ENCODE measurements around the gene OTUB2. TPM values are rescaled to one million over a fixed set of nuclear protein-coding genes. Genes with fewer than 3 reads are reported as not detected.

Gene OTUB2
- polyA plus RNA-seq, 12 donors = 0.48 to 1.9 (median 0.92) TPM; not detected in 2

DNA sequence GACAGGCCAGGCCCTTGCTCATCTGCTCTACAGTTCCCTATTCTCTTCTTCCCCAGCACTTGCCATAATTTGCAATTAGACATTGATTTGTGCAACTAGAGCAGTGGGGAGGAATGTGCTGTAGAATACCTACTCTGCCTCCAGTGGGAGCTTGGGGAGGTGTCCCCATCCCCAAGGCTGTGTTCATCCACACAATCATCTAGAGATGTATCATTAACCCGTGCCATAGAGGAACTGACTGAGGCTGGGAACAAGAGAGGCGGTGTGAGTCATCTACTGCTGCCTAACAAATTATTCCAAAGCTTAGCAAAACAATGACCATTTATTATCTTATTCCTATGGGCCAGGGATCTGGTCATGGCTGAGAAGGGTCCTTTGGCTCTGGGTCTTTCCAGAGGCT, 5.1 kb upstream of the OTUB2 start:
- DNase-seq = no peak

DNA sequence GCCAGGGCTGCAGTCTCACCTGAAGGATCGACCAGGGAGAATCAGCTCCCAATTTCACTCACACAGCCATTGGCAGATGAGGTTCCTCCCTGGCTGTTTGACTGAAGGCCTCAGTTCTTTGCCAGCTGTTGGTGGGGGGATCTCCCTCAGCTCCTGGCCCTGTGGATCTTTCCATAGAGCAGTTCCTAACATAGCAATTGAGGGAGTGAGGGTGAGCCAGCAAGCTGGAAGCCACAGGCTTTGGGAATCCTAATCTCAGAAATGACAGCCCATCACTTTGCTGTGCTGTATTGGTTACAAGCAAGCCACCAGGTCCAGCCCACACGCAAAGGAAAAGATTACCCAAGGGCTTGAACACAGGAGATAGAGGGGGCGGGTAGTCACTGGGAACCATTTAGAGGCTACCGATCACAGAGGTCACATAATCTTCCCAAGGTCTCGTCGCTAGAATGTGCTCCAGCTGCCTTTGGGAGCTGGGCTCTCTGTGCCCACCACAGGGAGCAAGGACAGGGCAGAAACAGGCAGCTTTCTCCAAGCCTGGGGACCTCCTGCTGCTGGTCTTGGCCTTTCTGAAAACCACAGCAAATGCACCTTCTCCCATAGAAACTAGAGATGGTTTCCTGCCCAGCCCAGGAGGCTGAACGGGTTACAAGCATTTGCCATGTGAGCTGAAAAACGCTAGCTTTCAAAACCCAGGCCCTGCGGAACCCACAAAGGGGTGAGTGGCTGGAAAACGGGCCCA, 4.6 kb upstream of the OTUB2 start:
- no peak for DNase-seq

DNA sequence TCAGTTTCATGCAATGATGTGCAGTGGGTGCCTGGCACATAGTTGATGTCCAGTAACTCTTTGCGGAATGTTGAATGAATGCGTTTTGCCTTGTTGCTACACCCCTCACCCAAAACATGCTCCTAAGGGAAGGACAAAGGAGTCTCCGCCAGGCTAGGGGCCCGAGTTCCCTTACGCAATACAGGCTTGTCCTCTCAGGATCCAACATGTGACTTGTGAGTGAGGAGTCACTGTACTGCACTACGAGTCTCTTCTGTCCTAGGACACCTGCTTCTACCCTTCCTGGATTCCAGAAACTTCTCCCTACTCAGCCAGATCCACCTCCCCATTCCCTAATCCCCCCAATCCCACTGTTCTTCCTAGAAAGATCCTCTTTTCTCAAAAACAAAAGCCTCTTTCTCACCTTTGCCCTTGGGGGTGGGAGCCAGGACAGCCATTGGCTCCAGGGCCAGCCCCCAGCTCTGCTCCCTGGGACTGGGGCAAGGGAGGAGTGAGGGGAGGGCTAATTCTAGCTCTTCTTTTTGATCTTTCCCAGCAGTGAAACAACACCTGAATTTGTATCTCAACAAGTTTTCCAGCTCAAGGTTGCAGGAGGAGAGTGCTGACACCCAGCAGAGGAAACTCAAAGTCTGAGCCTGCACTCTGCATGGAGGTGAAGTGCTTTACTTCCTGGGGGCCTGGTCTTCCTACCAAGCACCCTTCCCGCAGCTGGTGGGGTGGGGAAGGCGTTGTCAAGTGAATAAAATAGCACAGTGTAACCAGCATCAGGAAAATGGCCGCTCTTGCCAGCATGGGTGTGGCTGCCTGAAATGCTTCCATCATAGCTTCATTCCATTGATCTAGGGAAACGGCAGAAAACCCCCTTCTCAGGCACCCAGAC, 3.4 kb upstream of the OTUB2 start:
- DNase-seq = no peak

DNA sequence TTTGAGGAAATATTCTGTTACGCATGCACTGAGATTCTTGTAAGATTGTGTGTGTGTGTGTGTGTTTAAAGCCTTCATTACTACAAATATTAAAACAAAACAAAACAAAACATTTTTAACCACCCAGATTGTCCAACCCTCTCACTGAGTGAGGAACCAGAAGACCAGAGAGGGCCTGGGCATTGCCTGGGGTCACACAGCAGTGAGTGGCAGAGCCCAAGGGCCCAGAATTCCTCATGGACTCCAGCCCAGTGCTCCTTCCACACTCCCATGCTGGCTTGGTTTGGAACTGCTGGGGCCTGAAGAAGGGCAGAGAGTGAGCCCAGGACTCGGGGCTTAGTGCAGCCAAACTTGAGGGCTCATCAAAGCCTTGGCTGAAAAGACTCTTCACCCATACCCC, 1.6 kb upstream of the OTUB2 start:
- no peak for DNase-seq

DNA sequence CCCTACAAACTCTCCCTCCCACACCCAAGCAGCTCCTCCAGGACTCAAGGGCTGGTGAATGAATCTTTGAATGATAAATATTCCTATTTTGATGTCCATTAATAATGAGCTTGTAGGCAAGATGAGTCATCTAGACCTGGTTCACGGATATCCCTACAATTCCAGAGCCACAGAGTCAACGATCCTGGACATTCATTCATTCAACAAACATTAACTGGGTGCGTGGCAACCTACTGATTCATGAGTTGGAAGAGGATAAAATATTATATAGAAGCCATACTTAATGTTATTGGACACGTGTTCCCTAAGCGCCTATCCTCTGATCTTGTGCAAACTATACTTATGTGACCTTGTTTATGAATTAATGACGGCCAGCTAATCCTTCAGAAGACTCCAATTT, 420 bp upstream of the OTUB2 start:
- no peak for DNase-seq

DNA sequence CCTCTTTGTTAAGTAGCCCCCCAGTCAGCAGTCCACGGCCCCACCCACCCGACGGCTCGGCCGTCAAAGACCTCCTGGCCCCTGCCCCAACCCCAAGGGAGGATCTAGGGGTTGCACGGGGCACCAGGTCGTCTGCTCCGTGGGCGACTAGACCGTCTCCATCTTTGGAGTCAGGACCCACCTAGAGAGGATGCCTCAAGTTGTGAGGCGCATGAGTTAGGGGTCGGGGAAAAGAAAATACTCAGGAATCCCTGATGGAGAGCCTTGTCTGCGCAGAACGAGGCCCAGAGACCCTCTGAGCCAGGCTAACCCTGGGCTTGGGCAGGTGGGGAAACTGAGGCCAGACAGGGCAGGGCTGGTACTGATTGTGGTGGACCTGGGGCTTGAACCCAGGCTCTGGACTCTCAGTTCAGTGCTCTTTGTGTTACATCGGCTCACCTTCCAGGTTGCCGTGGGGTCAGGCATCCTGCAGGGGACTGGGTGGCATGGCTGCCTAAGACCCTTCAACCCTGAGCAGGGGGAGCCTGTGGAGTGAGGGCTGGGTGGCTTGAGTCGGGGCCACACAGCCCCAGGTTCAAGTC, 839 bp downstream of the OTUB2 start:
- DNase-seq = no peak

DNA sequence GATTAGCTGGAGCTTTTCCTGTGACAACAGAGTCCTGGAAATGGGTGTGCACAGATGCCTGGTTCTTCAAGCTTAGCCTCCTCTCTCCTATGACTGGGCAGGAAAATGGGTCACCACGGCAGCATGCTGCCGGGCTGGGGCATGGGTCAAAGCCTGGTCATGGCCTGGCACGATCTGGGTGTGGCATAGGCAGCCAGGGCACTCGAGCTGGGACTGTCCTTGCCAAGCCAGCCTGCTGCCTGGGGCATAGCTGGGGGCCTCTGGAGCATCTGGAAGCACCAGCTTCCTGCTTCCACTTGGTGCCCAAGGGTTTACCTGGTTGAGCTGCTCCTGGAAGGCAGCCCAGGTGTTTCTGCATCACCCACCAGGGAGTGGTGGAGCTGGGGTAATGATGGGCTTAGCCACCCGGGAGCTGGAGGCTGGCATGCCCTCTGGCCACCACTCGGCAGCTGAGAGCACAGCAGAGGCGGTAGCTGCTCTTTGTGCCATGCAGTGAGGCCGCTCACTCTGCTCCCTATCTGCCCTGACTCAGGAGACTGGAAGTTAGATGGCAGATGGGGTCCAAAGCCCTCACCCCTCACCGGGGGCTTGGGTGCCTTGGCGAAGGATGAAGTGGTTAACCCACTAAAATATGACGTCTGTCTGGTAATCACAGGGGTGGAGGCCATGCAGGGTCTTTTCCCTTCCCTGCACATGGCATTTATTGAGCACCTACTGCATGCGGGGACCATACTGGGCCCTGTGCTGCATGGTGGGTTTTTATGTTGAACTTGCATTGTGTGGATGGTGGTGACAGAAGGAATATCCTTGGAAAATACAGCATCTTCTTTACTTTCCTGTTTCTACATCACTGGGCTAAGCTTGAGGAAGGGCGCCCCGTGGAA, 1.7 kb downstream of the OTUB2 start:
- no peak for DNase-seq

DNA sequence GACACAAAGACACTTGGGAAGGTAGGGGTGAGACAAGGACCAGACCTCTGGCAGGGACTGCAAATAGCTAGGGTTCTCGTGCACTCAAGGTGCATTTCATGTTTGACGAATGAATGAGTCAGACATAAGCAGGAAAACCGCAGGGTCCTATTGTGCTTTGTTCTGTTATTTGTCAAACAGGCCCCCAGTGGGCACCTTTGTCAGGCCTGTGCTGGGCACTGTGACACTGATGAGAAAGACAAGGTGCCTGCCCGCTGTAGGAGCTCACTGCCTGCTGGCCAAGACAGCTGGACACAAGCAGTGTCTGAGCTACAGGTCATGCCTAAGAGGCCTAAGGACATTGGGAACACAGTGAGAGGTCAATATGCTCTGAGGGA, 2.3 kb downstream of the OTUB2 start:
- DNase-seq = no peak

DNA sequence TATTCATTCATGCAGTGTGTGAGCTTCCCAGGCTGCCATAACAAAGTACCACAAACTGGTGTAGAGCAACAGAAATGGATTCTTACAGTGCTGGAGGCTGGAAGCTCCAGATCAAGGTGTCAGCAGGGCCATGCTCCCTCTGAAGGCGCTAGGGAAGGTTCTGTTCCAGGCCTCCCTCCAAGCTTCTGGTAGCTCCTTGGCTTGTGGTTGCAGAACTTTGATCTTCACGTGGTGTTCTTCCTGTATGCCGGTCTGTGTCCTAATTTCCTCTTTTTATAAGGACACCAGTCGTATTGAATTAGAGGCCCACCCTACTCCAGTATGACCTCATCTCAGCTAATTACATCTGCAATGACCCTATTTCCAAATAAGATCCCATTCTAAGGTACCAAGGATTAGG, 3.1 kb downstream of the OTUB2 start:
- no peak for DNase-seq

DNA sequence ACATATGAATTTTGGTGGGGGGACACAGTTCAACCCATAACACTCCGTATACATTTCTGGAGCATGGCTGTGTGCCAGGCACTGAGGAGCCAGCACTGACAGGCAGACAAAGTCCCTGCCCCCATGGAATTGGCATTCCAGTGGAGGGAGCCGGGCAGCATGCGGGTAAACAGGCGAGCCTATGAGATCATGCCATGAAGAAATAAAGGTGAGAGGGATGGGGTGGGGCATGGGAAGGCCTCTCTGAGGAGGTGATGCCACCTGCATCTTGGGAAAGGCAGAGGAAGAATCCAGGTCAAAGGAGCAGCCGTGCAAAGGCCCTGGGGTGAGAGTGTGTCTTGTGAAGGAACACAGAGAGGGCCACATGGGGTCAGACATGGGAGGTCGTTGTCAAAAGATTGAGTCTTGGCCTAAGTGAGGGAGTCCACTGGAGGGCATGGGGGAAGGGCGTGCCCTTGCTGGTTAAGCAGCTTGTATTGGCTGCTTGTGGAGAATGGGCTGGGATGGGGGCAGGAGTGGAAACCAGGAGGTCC, 3.6 kb downstream of the OTUB2 start:
- no peak for DNase-seq

DNA sequence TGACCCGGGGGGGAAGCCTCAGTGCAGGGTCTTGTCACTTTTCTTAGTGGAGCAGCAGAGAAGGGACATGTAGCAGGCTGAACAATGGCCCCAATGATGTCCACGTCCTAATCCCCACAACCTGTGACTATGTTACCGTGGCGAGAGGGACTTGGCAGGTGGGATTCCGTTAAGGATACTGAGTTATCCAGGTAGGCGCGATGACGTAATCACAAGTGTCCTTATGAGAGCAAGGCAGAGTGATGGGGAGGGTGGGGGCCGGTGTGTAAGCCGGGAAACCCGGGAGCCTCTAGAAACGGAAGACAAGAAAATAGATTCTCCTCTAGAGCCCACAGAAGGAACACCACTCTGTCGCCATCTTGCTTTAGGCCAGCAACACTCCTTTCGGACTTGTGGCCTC, 4.4 kb downstream of the OTUB2 start:
- DNase-seq = no peak

DNA sequence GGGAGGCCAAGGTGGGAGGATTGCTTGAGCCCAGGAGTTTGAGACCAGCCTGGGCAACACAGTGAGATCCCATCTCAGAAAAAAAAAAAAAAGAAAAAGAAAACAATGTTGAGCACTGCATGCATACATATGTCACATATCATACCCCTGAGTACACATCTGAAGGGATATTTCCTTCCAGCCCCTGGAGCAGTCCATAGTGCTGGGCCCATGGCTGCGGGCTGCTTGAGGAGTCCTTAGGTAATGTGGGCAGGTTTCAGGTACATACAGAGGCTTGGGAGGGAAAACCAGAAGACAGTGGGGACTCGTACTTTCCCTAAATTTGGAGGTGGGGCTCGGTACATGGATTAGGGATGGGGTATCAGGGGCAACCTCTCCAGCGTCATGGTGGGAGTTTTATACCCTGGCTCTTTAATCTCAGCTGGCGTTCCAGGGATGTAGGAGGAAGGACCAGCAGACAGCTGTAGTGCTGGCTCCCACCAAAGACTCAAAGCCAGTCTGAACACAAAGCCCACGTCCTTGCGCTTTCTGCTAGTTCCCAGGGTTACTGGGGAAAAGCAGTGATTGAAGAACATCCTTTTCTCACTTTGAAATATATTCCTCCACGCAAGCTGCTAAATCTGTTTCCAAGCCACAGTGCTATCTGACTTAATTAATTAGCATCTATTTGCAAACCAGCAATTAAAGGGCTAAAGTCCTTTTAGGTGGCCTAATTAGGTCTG, 5.2 kb downstream of the OTUB2 start:
- no peak for DNase-seq

DNA sequence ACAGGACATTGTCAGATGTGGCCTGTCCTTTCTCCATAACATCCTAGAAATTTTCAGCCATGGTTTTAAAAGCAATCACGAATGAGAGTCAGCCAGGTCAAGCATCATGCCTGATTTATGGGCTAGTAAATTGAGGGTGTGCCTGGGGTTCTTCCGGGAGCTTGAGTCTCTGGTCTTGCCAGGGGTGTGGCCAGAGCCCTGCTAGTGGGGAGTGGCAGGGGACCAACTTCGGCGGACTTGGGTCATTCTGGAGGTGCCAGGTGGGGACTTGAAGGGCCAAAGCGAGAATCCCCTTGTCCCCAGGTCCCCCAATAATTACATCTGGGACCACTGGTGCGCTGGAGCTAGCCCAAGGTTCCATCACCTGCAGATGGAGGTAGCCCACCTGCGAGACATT, 5.7 kb downstream of the OTUB2 start:
- no peak for DNase-seq

DNA sequence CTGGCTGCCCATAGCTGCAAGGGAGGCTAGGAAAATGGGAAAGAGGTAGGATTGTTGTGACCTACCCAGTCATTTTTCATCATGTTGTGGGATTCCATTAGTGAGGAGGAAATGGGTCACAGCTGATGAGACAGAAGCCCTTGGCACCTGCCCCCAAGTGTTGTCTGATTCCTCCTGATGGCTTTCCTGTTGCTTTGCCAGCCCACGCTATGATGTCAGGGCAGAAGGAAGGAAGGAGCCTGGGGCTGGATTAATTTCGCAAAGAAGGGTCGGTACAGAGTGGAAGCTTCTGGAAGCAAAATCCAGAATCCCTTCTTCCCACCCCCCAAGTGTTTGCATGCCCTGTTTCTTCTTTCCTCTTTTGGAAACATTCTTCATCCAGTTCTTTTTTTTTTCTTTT, 8.7 kb downstream of the OTUB2 start:
- DNase-seq = no peak

DNA sequence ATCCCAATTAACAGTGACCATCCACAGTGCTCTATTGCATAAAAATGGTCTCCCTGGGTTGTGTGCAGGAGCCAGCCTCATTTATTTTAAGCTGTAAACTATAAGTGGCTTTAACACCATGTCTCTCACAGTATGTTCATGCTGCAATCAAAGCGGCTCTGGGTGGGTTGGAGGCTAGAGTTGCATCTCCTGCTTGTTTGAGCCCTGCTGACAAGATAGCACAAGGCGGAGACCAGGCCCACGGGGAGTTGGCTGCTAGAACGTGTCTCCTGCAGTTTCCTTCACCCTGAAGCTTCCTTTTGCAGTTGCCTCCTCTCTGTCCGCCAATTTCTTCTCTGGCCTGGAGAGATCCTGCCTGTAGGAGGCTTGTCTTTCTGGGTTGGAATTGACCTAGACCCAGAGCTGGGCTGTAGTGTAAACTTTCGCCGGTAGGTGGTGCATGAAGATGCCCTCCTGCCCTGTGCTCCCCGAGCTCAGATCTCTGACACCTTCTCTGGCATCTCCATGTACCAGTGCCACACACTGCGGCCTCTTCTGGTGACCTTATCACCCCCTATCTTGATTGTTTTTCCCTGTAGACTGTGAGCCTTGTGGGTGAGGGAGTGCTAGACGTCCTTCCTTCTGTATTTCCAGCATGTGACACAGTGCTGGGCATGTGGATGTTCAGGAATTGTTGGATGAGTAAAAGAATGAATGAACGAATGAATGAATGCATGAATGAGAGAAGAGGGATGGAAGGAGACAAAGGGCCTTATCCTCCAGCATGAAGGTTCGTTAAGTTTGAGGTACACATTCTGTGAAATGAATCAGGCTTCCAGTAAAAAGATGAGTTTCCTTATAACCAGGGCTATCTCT, 10.4 kb downstream of the OTUB2 start:
- DNase-seq = peak; percentile 45

DNA sequence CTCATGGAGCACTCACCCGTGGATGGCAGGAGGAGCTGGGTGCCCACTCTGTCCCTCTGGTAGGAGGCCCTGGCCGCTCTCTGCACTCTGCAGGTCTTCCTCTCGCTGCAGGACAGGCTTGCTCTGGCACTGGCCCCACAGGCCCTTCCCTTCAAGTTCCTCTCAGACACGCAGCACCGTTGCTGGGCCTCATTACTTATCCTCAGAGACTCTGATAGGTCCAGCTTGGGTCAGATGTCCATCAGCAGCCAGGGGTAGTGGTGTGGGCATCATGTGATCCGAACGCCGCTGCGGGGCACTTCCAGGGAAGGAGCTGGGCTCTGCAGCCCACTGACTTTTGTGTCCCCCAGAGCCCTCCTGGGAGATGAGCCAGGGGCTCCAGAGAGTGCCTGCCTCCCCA, 11.8 kb downstream of the OTUB2 start:
- no peak for DNase-seq

DNA sequence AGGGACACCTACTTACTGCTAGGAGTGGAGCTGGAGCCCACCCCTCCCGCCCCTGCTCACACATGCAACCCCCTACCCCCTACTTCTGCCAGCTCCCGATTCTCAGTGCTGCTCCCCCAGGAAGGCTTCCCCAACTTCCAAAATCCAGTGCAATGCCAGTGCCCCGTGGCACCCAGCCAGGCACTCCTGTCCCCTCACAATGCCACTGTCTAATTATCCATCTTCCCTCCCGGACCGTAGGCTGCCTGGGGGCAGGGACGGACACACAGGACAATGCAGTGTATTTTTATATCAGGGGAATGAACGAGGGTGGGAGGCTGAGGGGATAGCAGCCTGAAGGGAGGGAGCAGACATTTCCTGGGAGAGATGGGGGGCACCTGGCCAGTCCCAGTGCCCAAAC, 12.4 kb downstream of the OTUB2 start:
- DNase-seq = no peak

DNA sequence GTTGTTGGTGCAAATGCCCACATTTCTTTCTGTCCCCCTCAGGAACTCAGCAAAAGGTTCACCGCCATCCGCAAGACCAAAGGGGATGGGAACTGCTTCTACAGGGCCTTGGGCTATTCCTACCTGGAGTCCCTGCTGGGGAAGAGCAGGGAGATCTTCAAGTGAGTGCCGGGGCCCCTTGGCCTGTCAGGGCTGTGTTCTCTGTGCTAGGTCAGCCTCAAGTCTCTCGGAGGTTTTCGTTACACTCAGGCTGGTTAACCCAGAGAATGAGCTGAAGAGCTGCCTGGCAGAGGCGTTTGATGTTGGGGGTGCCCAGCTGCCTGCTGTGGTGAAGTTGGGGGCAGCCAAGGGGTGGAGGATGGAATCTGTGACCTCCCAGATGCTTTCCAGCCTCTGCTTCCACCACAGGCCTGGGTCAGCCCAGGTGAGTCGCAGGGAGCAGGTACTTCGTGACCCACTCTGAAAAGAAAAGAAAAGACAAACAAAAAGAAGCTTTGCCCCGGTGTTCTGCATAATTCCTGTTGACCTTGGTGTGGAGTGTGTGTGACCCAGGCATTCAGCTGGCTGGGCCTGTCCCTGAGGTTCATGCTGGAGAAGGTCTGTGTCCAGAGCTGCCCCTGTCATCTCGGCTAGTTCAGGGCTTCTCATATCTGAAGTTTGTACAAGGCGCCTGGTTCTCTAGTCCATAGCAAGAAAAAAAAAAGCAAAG, 12.9 kb downstream of the OTUB2 start:
- no peak for DNase-seq

DNA sequence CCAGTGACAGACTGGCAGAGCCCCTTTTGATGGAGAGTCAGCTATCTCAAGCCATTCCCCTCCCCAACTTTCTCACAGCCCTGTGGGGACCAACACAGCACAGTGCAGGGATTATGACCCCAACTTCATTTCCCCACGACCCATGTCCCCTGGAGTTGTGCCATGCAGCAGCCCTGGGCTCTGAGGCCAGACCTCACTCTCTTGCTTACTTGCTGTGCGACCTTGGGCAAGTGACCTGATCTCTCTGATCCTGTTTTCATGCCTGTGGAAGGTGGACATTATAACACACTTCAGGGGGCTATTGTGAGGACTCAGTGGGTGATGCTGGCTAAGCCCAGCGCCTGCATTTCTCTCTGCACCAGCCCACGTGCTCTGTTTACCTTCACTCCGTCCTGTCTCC, 14.1 kb downstream of the OTUB2 start:
- no peak for DNase-seq

All from muscle of arm (tissue), 12 donors.